Trophoblast cell (in vitro differentiated cells and primary cell): Measurements from ENCODE around the gene SSBP3.

ENCODE experiments used
- DNase-seq, 2 donors: peaks; one replicate each; pipeline ENCODE4 v3.0.0-alpha.2; 2016
- H2AFZ ChIP-seq: 2 replicates; pipeline ENCODE4 v1.6.1; 2013; ENCODE audit warnings: low read length, moderate library complexity, mild to moderate bottlenecking; ENCODE audit not compliant: insufficient read depth, poor library complexity
- H2AK5ac ChIP-seq: 2 replicates; pipeline ENCODE4 v1.6.1; 2013; ENCODE audit warnings: mild to moderate bottlenecking, low read length
- H2BK120ac ChIP-seq: 2 replicates; pipeline ENCODE4 v1.6.1; 2013; ENCODE audit warnings: low read length, mild to moderate bottlenecking, moderate library complexity; ENCODE audit not compliant: insufficient read depth, poor library complexity
- H2BK12ac ChIP-seq: 2 replicates; pipeline ENCODE4 v1.6.1; 2013; ENCODE audit warnings: mild to moderate bottlenecking, low read length, moderate library complexity
- H2BK5ac ChIP-seq: 2 replicates; pipeline ENCODE4 v1.6.1; 2013; ENCODE audit warnings: low read length, low read depth, moderate library complexity, mild to moderate bottlenecking; ENCODE audit not compliant: poor library complexity
- H3K14ac ChIP-seq: 2 replicates; pipeline ENCODE4 v1.6.1; 2013; ENCODE audit warnings: mild to moderate bottlenecking, low read length
- H3K18ac ChIP-seq: 2 replicates; pipeline ENCODE4 v1.6.1; 2013; ENCODE audit warnings: mild to moderate bottlenecking, low read length
- H3K23ac ChIP-seq: 2 replicates; pipeline ENCODE4 v1.6.1; 2013; ENCODE audit warnings: low read length
- H3K27ac ChIP-seq: 2 replicates; pipeline ENCODE4 v1.5.1; 2013; ENCODE audit warnings: low read depth, mild to moderate bottlenecking, inconsistent platforms, low read length, moderate library complexity
- H3K27me3 ChIP-seq: 2 replicates; pipeline ENCODE4 v1.6.1; 2013; ENCODE audit warnings: inconsistent platforms, mild to moderate bottlenecking, low read length, moderate library complexity; ENCODE audit not compliant: insufficient read depth
- H3K36me3 ChIP-seq, 2 experiments: 1 replicate in 1 of 2; 2 replicates in 1 of 2; pipeline ENCODE4 v1.6.1; 2013; ENCODE audit warnings: low read length in 2 of 2, mild to moderate bottlenecking in 2 of 2, moderate library complexity in 1 of 2; ENCODE audit not compliant: insufficient read depth in 2 of 2, control insufficient read depth in 1 of 2
- H3K4ac ChIP-seq: 2 replicates; pipeline ENCODE4 v1.6.1; 2013; ENCODE audit warnings: low read depth, mild to moderate bottlenecking, low read length, moderate library complexity
- H3K4me1 ChIP-seq, 2 experiments: 1 replicate in 1 of 2; 2 replicates in 1 of 2; pipeline ENCODE4 v1.6.1; 2013; ENCODE audit warnings: low read length in 2 of 2, mild to moderate bottlenecking in 2 of 2, moderate library complexity in 1 of 2; ENCODE audit not compliant: insufficient read depth in 2 of 2, control insufficient read depth in 1 of 2
- H3K4me2 ChIP-seq: 2 replicates; pipeline ENCODE4 v1.6.1; 2013; ENCODE audit warnings: inconsistent platforms, mild to moderate bottlenecking, low read length, moderate library complexity
- H3K4me3 ChIP-seq: 2 replicates; pipeline ENCODE4 v1.5.1; 2013; ENCODE audit warnings: mild to moderate bottlenecking, low read depth, low read length, inconsistent platforms
- H3K79me1 ChIP-seq: one replicate; pipeline ENCODE4 v1.6.1; 2013; ENCODE audit warnings: low read length
- H3K79me2 ChIP-seq: 2 replicates; pipeline ENCODE4 v1.6.1; 2013; ENCODE audit warnings: low read length, mild to moderate bottlenecking; ENCODE audit not compliant: control insufficient read depth, insufficient read depth, poor library complexity
- H3K9ac ChIP-seq: 2 replicates; pipeline ENCODE4 v1.6.1; 2013; ENCODE audit warnings: mild to moderate bottlenecking, low read length
- H3K9me3 ChIP-seq: 2 replicates; pipeline ENCODE4 v1.6.1; 2013; ENCODE audit warnings: low read depth, mild to moderate bottlenecking, control low read depth, inconsistent platforms, low read length; ENCODE audit not compliant: insufficient read depth
- H4K12ac ChIP-seq: 2 replicates; pipeline ENCODE4 v1.6.1; 2013; ENCODE audit warnings: low read depth, mild to moderate bottlenecking, low read length, moderate library complexity
- H4K8ac ChIP-seq: 2 replicates; pipeline ENCODE4 v1.6.1; 2013; ENCODE audit warnings: low read depth, mild to moderate bottlenecking, low read length, moderate library complexity
- H4K91ac ChIP-seq: one replicate; pipeline ENCODE4 v1.6.1; 2013; ENCODE audit warnings: low read depth, mild to moderate bottlenecking, low read length, moderate library complexity
- WGBS: extraction: QIAGEN DNeasy Blood & Tissue Kit; methylation state at CpG from one replicate; pipeline ENCODE4 v1.1.7; 2013; ENCODE audit warnings: missing lambda C conversion rate; ENCODE audit not compliant: insufficient read length, insufficient coverage; ENCODE audit errors: extremely low coverage; 5-methylcytosine and 5-hydroxymethylcytosine counted together

Gene SSBP3

GRCh38 chr1:54272134-54272533 lies 134.1 kb downstream of the SSBP3 start:
- no peak overlapping the region for H3K23ac ChIP-seq
- no CpG with 5 or more reads among the region's 2 CpGs for WGBS

GRCh38 chr1:54271341-54271740 lies 134.9 kb downstream of the SSBP3 start:
- no peaks in the 10 kb centered on the region for H3K79me2 ChIP-seq
- no peaks in the 10 kb centered on the region for H3K27me3 ChIP-seq
- H3K36me3 ChIP-seq = peaks cover 10 to 15% of the 10 kb centered on the region in 2 experiments
- H2BK120ac ChIP-seq = no peak overlapping the region
- H3K4ac ChIP-seq = no peak overlapping the region
- no peak overlapping the region for H2BK5ac ChIP-seq
- H3K4me1 ChIP-seq = peaks cover 17 to 19% of the 10 kb centered on the region in 2 experiments
- H2BK12ac ChIP-seq = no peak overlapping the region
- no peak overlapping the region for H3K4me2 ChIP-seq
- H4K91ac ChIP-seq = no peak overlapping the region
- no CpG with 5 or more reads among the region's 10 CpGs for WGBS
- no peak overlapping the region for H4K8ac ChIP-seq
- peak overlapping the region; percentile 53 for H3K18ac ChIP-seq
- no peak overlapping the region for H3K23ac ChIP-seq
- H4K12ac ChIP-seq = no peak overlapping the region
- H3K14ac ChIP-seq = no peak overlapping the region
- no peak overlapping the region for H3K9ac ChIP-seq
- DNase-seq = no peak
- no peak overlapping the region for H3K4me3 ChIP-seq
- peaks cover 3% of the 10 kb centered on the region for H3K9me3 ChIP-seq
- H3K27ac ChIP-seq = no peak overlapping the region
- no peak overlapping the region for H2AFZ ChIP-seq
- no peak overlapping the region for H2AK5ac ChIP-seq
- H3K79me1 ChIP-seq = peaks cover 4% of the 10 kb centered on the region

More at GRCh38 chr1:54272134-54272533, 134.1 kb downstream of the SSBP3 start:
- Histone ChIP-seq H2BK120ac (no peak overlapping the region), H4K91ac (no peak overlapping the region), H3K36me3 (peaks cover 14 to 15% of the 10 kb centered on the region in 2 experiments), H2AK5ac (no peak overlapping the region), H3K18ac (no peak overlapping the region), H3K9ac (no peak overlapping the region), H3K14ac (no peak overlapping the region), H3K79me1 (peaks cover 4% of the 10 kb centered on the region), H4K8ac (no peak overlapping the region), H4K12ac (no peak overlapping the region), H3K4me2 (no peak overlapping the region), H3K27ac (no peak overlapping the region), H2BK5ac (no peak overlapping the region), H3K9me3 (peaks cover 3% of the 10 kb centered on the region), H3K27me3 (no peaks in the 10 kb centered on the region), H3K4ac (no peak overlapping the region), H3K79me2 (no peaks in the 10 kb centered on the region), H2AFZ (no peak overlapping the region), H3K4me1 (peaks cover 17 to 23% of the 10 kb centered on the region in 2 experiments), H3K4me3 (no peak overlapping the region), H2BK12ac (no peak overlapping the region)
- DNase-seq = no peak

GRCh38 chr1:54270543-54270942 lies 135.7 kb downstream of the SSBP3 start:
- Histone ChIP-seq H3K9me3 (peaks cover 3% of the 10 kb centered on the region), H2AFZ (no peak overlapping the region), H2BK5ac (no peak overlapping the region), H2AK5ac (no peak overlapping the region), H4K8ac (no peak overlapping the region), H3K9ac (no peak overlapping the region), H4K12ac (no peak overlapping the region), H3K27me3 (no peaks in the 10 kb centered on the region), H2BK12ac (no peak overlapping the region), H2BK120ac (no peak overlapping the region), H3K23ac (no peak overlapping the region), H3K36me3 (peaks cover 16 to 19% of the 10 kb centered on the region in 2 experiments), H3K18ac (no peak overlapping the region), H3K79me2 (no peaks in the 10 kb centered on the region), H3K4me3 (no peak overlapping the region), H3K27ac (no peak overlapping the region), H4K91ac (no peak overlapping the region), H3K4ac (no peak overlapping the region), H3K79me1 (peaks cover 4% of the 10 kb centered on the region), H3K4me1 (peaks cover 14 to 19% of the 10 kb centered on the region in 2 experiments), H3K14ac (no peak overlapping the region), H3K4me2 (no peak overlapping the region)
- no CpG with 5 or more reads among the region's 7 CpGs for WGBS
- DNase-seq = no peak

GRCh38 chr1:54268762-54269297 lies 137.4 kb downstream of the SSBP3 start:
- Histone ChIP-seq H3K14ac (no peak overlapping the region), H3K36me3 (peaks cover 24 to 25% of the 10 kb centered on the region in 2 experiments), H3K79me2 (no peaks in the 10 kb centered on the region), H3K4me1 (peaks cover 14 to 19% of the 10 kb centered on the region in 2 experiments), H3K27ac (no peak overlapping the region), H2AK5ac (no peak overlapping the region), H3K9me3 (peaks cover 3% of the 10 kb centered on the region), H2BK5ac (no peak overlapping the region), H2BK12ac (no peak overlapping the region), H2BK120ac (no peak overlapping the region), H3K18ac (no peak overlapping the region), H4K8ac (no peak overlapping the region), H3K79me1 (peaks cover 4% of the 10 kb centered on the region), H3K4me3 (no peak overlapping the region), H4K91ac (no peak overlapping the region), H3K4ac (no peak overlapping the region), H3K23ac (no peak overlapping the region), H3K27me3 (no peaks in the 10 kb centered on the region), H3K4me2 (no peak overlapping the region), H3K9ac (no peak overlapping the region), H2AFZ (no peak overlapping the region), H4K12ac (no peak overlapping the region)
- no peak for DNase-seq
- no CpG with 5 or more reads among the region's 9 CpGs for WGBS
